NCI-H1694 treated with DMSO at 0.1 percent for 48 hours (cell line): Measurements from ENCODE around the gene S100G.
A peak's percentile ranks its signal among the peaks of the same experiment; 100 is the strongest.

ENCODE experiments used
- DNase-seq: peaks from one replicate; lab custom pipeline; 2025; lab: John Stamatoyannopoulos, UW

Gene S100G

DNA sequence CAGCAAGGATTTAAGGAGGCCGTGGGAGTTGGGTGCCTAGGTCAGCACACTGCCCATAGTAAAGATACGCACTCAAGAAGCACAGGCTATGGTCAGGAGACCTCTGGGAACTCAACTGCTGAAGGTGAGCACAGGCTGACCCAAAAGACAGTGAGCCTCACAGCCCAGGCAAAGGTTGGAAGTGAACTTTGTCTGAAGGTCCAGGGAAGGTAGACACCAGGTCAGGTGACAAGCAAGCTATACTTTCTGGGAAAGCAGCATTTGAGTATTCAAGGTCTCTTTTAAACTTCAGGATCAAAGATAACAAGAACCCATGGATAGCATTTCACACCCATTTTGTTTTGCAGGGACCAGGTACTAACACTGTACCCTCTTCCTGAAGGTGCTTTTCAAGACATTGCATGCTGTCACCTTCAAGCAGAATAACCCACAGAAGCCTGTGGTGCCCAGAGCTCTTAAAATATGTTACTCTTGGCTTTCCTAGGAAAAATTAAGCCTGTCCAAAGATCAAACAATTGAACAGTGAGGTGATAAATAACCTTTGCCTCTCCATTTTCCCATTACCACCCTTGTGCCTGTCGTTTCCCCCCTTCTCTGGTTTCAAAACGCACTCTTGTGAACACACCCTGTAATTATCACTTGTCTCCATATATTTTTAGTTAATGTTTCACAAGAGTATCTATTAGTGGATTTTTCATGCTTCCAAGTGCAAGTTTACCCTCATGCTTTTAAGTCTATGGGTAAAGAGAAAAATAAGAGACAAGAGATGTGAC, 3.4 kb upstream of the S100G start:
- DNase-seq, result no peak

DNA sequence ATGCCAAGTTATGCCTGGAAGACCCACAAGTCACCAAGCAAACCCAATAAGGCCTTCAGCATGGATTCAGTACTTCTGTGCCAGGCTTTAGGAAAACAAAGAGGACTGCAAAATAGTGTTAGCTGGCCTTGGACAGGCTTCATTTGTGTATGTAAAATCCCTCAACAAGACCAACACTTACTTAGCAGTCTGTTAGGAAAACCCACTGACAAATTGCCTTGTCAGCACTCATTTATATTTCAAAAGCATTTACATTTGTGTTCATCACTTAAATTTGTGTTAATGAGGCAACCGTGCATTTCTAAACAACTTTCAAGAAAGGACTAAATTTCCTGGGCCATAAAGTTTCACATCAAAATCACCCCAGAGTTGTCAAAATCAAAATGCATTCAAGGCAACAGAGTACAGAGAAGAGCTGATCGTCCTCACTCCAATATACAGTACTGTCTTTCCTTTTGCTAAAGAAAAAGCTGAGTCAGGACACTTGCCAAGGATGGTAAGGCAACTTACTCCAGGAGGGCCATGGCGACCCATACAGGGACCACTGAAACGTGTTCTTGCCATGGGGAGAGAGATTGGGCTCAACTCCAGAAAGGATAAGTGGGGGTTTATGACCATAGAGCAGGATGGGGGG, 1.6 kb downstream of the S100G start:
- DNase-seq, result no peak

DNA sequence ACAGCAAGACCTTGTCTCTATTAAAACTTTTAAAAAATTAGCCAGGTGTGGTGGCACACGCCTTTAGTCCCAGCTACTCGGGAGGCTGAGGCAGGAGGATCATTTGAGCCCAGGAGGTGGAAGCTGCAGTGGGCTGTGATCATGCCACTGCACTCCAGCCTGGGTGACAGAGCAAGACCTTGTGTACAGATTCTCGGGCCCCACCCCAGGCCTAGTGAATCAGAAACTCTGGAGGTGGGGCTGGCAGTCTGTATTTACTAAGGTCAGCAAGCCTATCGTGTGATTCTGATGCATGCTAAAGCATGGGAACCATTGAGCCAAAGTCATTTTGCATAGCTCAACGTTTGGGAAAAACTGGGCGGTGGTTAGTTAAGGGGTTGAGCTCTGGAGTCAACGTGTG, 3.5 kb downstream of the S100G start:
- DNase-seq, result no peak

DNA sequence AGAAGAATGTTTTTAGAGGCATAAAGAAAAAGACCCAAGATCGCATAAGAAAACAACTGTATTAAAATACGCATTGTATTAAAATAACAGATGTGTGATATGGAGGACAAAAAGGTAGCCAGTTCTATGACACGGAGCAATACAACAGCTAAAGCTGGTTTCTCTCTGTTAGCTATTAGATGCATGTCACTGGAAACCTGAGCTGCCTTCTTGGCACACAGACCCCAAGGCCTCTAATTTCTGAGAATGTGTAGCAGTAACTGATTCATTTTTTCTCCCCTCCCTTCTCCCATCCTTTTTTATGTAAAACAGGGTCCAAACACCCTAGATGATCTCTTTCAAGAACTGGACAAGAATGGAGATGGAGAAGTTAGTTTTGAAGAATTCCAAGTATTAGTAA, 4.1 kb downstream of the S100G start:
- DNase-seq, result no peak

DNA sequence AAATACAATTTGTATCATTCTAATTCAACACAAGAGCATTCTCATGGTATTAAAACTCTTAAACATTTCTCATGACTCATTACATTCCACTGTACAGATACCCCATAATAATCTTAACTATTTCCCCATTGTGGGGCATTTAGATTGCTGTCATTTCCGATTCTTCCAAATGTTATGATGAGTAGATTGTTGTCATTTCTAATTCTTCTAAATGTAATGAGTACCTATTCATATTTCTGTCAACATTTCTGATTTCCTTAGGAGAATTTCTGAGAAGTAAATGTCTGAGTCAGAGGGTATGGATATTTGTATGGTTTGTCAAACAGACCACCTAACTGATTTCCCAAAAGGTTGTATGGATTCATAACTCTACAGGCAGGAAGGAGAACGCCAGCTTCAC, 8.3 kb downstream of the S100G start:
- DNase-seq, result no peak

DNA sequence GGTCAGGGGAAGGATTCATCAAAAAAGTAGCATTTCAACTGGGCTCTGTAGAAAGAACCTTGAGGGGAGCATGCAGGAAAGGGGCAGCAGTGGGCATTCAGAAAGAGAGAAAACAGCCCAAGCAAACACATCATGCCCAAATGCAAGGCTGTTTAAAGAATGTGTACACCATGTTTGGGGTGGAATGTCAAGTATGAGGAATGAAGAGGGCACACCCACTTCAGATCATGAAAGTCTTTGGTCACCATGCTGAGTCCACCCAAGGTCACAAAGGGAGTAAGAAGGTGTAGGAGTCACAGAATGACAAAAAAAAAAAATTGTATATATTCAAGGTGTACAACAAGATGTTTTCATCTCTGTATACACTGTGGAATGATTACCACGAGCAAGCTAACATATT, 9.4 kb downstream of the S100G start:
- DNase-seq, result no peak

DNA sequence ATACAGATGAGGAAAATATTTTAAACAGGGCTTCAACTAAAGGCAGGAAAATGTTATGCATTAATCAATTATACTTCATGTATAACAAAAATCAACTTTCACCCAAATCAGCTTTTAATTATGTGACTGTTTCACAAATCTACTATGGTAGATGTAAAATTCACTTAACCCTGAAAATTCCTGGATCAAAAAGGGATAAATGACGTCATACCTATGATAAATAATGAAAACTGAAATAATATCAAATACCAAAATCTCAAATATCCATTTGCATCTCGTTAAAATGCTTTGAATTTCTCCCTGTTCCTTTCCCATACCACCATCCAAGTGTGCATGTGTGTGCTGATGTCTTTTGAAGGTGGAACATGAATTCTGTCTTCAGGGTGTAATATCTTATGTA, 11.5 kb downstream of the S100G start:
- no peak for DNase-seq

DNA sequence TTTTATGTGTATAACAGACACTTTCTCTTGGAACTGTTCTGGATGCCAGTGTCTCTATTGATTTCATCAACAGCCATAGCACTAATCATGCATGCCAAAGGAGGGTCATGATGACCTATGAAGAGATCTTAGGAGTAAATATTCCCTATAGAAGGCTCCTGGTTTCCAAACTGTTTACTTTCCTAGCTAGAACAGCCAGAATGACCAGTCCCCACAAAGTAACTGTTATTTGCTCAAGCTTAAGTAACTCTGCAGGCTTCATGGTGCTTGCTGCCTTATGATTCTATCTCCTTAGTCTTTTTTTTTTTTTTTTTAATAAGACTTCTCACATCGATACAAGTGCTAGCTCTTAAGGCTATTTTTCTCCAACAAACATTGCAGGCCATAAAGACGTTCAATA, 12.4 kb downstream of the S100G start:
- no peak for DNase-seq

DNA sequence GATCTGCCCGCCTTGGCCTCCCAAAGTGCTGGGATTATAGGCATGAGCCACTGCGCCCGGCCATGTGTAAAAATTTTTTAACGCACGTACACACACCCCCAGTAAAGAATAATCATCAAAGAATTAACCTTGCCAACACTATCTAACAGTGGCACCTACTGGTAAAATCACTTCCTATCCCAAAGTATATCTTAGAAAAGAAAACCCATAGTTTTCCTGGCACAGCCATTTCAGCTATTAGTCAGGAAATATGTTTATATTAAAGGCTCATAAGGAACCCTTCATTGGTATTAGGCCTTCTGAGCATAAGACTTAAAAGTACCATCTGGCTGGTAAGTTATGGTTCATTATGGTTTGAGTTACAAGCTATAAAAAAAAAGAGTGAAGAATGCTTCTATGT, 14.1 kb downstream of the S100G start:
- DNase-seq, result no peak

DNA sequence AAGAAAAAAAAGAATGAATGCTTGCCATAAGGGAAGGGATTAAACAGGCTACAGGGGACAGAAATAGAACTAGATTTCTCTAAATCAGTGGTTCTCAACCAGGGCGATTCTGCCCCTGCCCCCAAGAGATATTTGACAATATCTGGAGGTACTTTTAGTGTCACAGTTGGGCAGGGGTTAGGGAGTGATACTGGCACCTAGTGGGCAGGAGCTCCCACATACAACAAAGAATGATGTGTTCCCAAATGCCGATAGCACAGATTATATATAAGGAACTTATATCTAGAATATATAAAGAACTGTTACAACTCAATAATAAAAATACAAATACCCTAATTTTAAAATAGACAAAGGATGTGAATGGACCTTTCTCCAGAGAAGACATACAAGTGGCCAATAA, 14.7 kb downstream of the S100G start:
- DNase-seq, result no peak

DNA sequence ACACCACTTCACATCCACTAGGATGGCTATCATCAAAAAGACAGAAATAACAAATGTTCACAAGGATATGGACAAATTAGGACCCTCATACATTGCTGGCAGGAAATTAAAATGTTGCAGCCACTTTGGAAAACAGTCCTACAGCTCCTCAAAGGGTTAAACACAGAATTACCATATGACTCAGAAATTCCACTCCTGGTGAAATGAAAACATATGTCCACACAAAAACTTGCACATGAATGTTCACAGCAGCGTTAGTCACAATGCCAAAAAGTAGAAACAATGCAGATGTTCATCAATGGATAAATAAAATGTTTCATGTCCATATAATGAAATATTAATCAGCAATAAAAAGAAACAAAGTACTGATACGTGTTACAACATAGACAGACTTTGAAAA, 15.1 kb downstream of the S100G start:
- DNase-seq, result no peak

DNA sequence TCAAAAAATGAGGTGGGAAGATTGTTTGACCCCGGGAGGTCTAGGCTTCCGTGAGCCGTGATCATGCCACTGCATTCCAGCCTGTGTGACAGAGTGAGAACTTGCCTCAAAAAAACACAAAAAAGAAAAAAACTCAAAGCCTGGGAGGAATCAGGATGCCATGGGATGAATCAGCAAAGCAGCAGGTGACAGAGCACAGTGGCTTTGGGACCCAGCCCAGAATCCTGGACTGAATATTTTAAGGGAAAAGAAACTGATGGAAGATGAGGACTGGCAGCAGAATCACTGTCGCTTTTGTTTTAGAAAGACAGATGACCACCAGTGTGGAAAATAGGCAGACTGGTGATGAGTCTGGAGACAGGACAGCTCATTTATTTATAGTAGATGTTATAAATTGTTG, 16.6 kb downstream of the S100G start:
- DNase-seq, result no peak

DNA sequence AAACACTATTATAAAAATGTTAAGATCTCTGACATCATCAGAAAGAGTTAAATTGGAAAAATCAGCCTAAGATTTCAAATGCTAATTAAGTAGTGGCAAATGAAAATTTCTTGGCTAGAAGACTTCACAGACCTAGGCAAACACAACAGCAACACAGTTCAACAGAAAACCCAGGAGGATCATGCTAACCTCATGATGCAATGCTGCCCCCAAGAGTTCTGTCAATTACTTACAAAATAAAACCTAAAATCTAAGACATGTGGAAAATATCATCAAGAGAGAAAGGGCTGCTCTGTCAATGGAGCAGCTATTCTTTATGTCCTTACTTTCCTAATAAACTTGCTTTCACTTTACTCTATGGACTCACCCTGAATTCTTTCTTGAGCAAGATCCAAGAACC, 21.0 kb downstream of the S100G start:
- DNase-seq, result peak; percentile 11

DNA sequence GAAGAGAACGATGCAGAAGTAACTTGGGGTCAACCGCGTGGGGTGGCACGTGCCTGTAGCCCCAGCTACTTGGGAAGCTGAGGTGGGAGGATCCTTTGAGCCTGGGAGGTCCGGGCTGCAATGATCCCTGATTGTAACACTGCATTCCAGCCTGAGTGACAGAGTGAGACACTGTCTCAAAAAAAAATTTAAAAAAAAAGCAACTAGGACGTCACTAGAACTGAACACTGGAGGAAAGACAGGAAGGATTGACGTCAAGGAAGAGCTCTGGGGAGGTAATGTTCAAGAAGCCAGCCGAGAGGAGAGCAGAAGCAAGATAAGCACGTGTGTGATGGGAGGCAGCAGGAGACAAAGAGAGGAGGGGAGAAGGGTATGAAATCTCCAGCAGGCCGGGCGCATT, 28.7 kb downstream of the S100G start:
- DNase-seq, result no peak

DNA sequence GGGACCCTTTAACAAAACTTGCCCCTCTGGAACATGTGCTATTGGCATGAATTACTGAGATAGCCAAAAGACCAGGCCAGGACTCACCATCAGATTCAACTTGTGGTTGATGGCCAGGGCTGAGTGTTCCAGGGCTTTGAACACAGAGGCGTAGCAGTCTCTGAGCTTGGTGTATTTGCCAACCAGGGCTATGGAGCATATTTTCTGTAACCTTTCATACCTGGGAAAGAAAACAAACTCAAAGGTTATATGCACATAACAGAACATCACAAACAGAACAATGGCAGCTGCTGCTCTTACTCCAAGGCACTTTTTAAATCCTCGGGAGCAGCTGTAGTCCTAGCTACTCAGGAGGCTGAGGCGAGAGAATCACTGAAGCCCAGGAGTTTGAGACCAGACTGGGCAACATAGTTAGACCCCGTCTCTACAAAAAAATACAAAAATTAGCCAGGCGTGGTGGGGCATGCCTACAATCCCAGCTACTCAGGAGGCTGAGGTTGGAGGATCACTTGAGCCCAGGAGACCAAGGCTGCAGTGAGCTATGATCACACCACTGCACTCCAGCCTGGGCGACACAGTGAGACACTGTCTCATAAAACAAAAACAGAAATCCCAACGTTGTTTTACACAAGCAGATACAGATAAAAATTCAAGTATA, 33.2 kb downstream of the S100G start:
- no peak for DNase-seq

DNA sequence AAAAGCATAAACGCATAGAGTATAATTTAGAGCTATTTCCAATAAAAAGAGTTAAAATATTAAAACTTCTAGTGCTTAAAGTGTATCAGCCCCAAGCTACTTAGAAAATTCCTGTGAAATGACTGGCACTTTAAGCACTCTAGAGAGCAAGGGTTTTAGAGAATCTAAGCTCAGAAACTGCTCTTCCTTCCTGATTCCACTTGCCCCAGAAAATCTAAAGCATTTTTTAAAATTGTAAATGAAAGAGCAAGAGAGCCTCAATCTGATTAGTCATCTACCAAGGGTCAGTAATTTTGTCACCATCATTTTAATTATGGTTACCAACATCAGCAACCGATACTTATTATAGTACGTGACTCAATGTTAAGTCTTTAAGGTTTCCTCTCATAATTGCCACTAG, 37.6 kb downstream of the S100G start:
- DNase-seq, result no peak

DNA sequence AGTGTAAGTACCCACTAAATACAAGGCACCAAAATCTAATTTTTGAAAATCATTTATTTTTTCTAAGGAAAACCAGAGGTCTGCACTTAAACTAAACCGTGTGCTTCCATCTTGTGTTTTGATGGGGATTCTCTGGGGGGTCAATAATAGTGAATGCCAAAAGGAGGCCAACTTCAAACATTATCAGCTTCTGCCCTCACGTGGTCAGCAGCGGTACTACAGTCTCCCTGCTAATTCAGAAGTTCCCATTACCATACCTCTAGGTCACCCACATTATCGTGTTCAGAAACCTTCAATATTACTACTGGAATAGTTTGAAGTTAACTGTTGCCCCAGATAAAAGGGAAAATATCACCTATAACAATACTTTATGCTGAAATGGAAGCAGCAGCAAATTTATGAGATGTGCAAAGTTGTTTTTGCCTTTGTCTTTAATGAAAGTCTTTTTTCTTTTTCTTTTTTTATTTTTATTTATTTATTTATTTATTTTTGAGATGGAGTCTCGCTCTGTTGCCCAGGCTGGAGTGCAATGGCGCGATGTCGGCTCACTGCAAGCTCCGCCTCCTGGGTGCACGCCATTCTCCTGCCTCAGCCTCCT, 45.2 kb downstream of the S100G start:
- DNase-seq, result peak; percentile 11

DNA sequence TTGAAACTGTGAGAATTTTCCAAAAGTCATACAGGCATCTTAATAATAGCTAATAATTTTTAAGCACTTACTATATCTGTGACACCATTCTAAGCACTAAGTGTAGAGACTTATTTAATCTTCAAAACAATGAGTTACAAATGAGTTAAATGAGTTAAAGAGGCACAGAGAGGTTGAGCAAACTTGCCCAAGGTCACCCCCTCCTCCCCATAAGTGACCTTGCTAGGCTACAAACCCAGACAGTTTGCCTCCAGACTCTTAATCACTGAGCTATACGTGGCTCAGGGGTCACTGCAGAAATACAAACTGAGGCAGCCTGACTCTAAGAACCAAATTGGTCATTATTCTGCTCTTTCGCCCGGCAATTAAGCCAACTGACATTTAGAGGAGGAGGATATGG, 47.0 kb downstream of the S100G start:
- no peak for DNase-seq

DNA sequence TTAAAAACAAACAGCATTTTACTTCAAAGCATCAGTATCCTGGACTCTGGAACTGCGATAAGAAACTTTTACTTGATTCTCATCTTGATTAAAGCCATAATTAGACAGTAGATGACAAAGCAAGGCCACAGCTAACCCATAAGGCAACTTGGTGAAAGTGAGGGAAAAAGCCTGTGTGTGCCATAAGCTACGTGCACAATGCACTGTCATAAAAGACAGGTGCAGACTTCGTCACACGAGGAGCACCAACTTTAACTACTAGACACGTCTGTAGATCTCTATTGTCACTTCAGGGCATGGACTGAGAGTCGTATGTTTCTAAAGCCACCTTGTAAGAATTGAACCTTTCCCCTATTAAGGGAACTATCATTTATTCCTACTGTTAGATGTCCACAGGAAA, 49.4 kb downstream of the S100G start:
- DNase-seq, result no peak

DNA sequence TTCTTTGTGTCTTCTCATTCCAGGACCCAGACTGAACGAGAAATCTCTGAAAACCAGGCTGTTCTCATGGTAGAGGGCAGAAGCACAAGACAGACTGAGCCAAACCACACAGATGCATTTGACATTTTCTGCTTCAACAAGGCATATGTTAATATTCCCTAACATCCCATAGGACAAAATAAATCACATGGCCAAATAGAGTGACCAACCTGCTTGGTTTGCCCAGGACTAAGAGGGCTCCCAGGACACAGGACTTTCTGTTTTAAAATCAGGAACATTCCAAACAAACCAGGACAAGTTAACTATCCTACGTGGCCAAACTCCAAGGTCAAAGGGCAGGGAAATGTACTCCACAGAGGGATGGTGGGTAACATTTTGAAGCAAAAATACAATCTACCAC, 50.8 kb downstream of the S100G start:
- DNase-seq, result no peak

DNA sequence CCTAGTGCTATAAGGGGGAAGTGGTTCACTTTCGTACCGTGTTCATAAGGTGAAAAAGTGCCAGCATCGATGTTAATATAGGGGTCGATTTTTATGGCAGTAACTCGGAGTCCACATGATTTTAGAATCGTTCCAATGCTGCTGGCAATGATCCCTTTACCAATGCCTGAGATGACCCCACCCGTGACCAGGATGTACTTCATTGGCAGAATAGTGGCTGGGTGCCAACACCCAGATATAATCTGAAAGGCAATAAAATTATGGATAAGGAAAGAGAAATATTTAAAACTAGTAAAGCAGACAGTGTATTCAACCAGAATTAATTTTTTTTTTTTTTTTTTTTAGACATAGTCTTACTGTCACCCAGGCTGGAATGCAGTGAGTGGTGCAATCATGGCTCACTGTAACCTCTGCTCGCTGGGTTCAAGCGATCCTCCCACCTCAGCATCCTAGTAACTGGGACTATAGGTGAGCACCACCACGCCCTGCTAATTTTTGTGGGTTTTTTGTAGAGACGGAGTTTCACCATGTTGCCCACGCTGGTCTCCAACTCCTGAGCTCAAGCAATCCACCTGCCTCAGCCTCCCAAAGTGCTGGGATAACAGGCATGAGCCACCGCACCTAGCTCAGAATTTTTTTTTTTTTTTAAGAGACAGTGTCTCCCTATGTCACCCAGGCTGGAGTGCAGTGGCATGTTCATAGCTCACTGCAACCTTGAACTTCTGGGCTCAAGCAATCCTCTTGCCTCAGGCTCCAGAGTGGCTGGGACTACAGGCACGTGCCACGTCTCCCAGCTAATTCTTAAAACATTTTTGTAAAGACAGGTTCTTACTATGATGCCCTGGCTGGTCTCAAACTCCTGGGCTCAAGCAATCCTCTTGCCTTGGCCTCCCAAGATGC, 53.0 kb downstream of the S100G start:
- DNase-seq, result no peak
